ENCODE data around the gene AKR1C1. TPM values are rescaled to one million over a fixed set of nuclear protein-coding genes. Genes with fewer than 3 reads are reported as not detected.
"Not testable (repeated sequence)": the region's sequence is repeated elsewhere in the genome, so short reads cannot be mapped to it uniquely, and the experiment has no call there.

Gene AKR1C1
- 15.3 TPM for polyA plus RNA-seq (ENCODE audit: insufficient read length)
- long read RNA-seq, donor 1, full-length matches to known transcripts, result 1 of 1 reads
- long read RNA-seq, donor 1, partial matches to known transcripts, result 0 of 1 reads
- long read RNA-seq, donor 1, other reads (novel, unspliced or antisense), result 0 of 1 reads
- long read RNA-seq, donor 2, full-length matches to known transcripts, result 1 of 1 reads
- long read RNA-seq, donor 2, partial matches to known transcripts, result 0 of 1 reads
- long read RNA-seq, donor 2, other reads (novel, unspliced or antisense), result 0 of 1 reads
- long read RNA-seq, donor 3, result 0 reads
- long read RNA-seq, donor 4, result 0 reads
- long read RNA-seq, donor 5, full-length matches to known transcripts, result 4 of 4 reads
- long read RNA-seq, donor 5, partial matches to known transcripts, result 0 of 4 reads
- long read RNA-seq, donor 5, other reads (novel, unspliced or antisense), result 0 of 4 reads
- long read RNA-seq, donor 6, full-length matches to known transcripts, result 4 of 4 reads
- long read RNA-seq, donor 6, partial matches to known transcripts, result 0 of 4 reads
- long read RNA-seq, donor 6, other reads (novel, unspliced or antisense), result 0 of 4 reads
- long read RNA-seq, donor 7, full-length matches to known transcripts, result 2 of 2 reads
- long read RNA-seq, donor 7, partial matches to known transcripts, result 0 of 2 reads
- long read RNA-seq, donor 7, other reads (novel, unspliced or antisense), result 0 of 2 reads
- long read RNA-seq, donor 8, full-length matches to known transcripts, result 1 of 1 reads
- long read RNA-seq, donor 8, partial matches to known transcripts, result 0 of 1 reads
- long read RNA-seq, donor 8, other reads (novel, unspliced or antisense), result 0 of 1 reads

- not testable (repeated sequence) for DNase-seq
These were observed at the start of gene AKR1C1 for GRCh38 chr10:4962876-4963814. Gene AKR1C1, plus strand, starts transcription at chr10:4963415. Its CDS starts 30 bp downstream, at chr10:4963445.

GRCh38 chr10:4914213-4914850 is 48.9 kb upstream of the AKR1C1 start:
- DNase-seq, result no peak

DNA sequence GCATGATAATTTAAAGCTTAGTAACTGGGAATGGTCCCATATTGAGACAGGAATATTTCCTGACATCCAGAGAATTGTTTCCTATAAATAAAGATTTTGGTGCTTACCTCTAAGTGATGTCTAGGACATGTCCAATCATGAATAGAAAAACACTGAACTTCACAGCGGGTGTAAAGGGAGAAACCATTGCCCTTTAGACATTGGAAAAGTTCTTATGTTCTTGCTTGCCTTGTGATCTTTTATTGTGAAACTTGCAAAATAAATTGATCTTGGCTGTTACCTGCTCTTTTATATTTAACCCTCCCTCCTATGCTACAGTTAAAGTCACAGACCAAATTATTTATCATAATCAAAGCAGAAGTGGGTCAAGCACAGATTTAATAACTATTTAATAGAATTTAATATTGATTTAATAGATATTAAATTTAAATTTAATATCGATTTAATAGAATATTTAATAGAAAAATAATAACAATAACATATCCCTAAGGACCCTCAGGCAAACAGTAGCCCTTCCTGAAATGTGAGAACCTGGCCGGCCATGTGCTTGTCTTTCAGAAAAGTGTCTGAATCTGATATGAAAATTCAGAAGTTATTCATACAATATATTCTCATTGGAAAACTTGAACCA is 47.0 kb upstream of the AKR1C1 start:
- DNase-seq, result no peak

DNA sequence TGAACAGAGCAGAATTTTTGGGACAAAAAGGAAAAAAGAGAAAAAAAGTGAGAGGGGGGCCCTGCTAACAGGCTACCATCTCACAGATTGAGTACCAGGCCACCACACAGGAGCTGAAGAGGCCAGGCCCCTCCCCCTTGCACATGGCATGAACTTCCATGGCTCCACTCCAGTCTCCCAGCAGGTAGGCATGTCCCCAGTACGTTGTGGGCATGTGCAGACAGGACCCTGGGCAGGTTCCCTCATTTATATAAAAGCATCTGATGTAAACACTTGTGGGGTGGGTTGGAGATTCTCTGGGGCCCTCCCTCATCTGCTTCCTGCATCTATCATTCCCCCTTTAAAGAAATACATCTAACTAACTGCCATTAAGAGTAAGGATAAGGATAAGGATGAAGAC is 45.0 kb upstream of the AKR1C1 start:
- no peak for DNase-seq

- DNase-seq, result not testable (repeated sequence)
These were observed 38.7 kb upstream of the AKR1C1 start for GRCh38 chr10:4924482-4924881.

DNA sequence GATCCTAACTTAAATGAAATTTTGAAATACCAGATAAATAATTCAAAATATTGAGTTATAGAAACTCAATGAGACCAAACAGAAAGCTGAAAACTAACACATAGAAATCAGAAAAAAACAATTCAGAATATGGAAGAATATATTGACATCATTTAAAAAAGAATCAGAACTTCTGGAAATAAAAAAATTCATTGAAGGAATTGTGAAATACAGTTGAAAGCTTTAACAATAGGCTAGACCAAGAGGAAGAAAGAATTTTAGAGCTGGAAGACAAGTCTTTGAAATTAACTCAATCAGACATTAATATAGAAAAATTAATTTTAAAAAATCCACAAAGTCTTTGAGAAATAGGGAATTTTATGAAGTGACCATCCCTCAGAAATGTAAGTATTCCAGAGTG is 36.8 kb upstream of the AKR1C1 start:
- no peak for DNase-seq

GRCh38 chr10:4931587-4931986 is 31.6 kb upstream of the AKR1C1 start:
- DNase-seq, result no peak

DNA sequence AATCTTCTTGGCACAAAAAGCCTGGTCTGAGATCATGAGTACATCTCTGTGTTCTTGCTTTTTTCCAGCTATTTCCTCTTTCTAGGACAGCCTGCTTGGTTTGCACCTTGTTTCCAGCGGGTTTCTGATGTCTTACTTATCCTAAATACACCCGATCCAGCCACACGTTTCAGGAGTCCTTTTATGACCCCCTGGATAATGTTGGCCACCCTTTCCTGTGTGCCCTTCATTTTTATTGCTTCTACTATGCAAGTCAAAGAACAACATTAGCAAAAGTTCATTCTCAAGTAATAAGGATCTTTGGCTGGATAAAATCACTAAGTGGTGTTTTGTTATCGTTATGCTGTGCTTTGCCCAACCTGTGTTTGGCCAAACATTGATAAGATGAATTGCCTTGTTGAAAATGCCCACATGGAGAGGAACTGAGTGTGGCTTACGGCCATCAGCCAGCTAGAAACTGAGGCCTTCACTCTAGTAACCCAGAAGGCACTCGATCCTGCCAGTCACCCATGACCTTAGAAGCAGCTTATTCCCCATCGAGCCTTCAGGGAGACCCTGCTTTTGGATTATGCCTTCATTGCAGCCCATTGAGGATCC is 28.7 kb upstream of the AKR1C1 start:
- DNase-seq, result no peak

DNA sequence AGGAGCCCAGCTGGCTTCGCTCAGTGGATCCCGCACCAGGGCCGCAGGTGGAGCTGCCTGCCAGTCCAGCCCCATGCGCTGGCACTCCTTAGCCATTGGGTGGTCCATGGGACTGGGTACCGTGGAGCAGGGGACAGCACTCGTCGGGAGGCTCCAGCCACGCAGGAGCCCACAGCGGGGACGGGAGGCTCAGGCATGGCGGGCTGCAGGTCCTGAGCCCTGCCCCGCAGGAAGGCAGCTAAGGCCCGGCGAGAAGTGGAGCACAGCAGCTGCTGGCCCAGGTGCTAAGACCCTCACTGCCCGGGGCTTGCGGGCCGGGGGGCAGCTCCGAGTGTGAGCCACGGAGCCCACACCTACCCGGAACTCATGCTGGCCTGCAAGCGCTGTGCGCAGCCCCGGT is 25.9 kb upstream of the AKR1C1 start:
- no peak for DNase-seq

GRCh38 chr10:4939224-4940072 is 23.8 kb upstream of the AKR1C1 start:
- no peak for DNase-seq

DNA sequence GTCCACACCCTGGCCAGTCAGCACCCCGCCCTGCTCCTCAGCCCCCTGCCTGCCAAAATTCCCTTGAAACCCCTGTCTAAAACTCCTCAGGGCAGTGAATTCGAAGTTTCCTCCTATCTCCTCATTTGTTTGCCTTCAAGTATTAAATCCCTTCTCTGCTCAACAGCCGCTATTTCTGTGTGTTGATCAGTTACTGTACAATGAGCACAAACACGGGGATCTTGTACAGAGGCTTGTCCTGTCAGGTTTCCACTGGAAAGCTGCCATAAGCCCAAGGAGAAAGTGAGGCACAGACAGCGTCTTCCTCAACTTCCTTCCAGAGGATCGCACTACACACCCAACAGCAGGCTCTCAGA is 23.2 kb upstream of the AKR1C1 start:
- DNase-seq, result not testable (repeated sequence)

DNA sequence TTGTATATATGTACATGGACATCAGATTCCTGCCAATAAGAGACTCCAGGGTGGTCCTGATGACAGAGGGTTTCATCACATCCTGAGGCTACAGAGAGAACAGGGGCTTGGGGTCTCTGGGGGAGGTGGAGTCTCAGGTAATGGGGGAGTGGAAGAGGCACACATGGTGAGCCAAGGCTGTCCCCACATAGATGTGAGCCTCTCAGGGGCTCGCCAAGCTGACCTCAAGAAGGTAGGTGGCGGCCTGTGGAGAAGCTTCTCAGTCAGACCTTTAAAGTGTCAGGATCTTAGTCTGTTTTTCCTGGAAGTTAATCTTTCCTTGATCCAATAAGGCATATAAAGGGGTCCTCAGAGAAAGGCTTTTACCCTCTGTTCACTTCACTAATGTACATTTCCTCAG is 22.3 kb upstream of the AKR1C1 start:
- DNase-seq, result not testable (repeated sequence)

DNA sequence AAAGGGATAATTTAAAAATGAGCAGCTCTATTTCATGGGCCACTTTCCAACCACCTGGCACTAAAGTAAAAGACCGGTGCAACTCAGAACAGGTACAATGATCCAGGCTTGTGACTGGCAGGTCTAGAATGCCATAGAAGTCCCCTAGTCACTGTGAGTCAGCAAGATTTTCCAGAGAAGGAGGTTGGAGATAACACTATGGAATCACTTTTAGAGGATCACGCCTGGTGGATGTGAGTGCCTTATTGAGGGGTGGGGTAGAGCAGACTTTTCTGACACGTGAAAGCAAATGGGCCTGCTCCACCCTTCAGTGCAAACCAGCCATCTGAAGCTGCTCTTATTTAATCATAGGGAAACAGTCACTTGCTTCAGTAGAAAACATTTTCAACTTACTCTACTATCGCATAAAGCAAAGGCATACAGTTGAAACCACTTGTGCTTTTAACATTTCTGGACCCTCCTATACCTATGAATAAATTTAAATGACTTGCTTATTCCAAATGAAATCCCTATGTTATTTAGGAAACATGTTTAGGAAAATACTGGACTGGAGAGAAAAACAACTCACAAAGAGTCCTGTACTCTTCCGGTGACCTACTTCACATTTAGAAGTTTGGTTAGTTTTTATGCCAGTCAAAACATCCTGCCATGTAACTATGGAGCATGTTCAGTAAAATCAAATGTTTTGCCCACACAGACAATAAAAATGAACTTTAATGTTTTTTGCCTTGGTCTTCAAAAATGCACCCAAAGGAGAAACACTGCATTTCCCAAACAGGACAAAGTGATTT is 21.5 kb upstream of the AKR1C1 start:
- no peak for DNase-seq

DNA sequence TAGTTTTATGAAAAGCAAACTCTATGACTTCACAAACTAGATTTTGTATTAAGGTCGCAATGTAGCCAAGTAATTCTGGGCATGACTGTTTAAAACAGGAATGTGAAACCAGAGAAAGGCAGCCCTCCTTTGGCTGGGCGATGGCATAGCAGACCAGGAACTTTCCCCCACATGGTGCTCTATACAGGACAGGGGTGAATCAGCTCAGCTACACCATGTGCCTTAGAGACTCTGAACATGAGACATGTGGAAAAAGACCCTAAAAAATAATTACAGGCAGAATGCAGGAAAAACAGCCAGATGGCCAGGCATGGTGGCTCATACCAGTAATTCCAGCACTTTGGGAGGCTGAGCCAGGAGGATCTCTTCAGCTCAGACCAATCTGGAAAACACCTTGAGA is 20.3 kb upstream of the AKR1C1 start:
- not testable (repeated sequence) for DNase-seq

GRCh38 chr10:4943416-4943815 is 19.8 kb upstream of the AKR1C1 start:
- not testable (repeated sequence) for DNase-seq

DNA sequence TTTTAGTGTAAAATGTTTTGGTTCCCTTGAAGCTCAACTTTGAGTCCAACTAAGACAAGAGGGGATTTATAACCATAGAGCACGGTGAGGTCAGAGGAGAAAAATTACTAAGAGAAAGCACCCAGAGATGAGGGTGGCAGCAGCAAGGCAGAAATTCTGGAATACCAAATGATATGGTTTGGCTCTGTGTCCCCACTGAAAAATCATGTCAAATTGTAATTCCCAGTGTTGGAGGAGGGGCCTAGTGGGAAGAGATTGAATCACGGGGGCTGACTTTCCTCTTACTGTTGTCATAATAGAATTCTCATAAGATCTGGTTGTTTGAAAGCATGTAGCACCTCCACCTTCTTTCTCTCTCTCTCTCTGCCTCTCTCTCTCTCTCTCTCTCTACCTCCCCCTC is 19.4 kb upstream of the AKR1C1 start:
- DNase-seq, result no peak

GRCh38 chr10:4944841-4945240 is 18.4 kb upstream of the AKR1C1 start:
- DNase-seq, result no peak

DNA sequence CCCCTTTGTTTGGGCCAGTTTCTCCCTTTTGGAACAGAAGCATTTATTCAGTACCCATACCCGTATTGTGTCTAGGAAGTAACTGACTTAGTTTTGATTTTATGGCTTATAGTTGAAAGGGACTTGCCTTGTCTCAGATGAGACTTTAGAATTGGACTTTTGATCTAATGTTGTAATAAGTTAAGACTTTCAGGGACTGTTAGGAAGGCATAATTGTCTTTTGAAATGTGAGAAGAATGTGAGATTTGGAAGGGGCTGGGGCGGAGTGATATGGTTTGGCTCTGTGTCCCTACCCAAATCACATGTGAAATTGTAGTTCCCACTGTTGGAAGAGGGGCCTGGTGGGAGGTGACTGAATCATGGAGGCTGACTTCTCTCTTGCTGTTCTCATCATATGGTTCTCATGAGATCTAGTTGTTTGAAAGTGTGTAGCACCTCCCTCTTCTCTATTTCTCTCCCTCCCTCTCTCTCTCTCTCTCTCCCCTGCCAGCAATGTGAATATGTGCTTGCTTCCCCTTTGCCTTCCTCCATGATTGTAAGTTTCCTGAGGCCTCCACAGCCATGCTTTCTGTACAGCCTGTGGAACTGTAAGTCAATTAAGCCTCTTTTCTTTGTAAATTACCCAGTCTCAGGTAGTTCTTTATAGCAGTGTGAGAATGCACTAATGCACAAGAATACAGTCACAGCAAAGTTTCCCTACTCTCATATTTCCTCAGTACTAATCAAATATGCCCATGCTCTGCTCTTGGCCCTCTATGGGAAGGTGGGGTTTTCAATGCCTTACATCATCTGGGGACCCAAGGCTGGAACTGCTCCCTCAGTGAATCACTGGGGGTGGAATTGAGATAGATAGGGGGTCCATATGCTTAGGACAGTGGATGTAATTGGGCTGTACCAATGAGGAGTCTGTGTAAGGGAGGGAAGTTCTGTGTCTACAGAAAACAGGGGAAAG is 17.2 kb upstream of the AKR1C1 start:
- DNase-seq, result no peak
